Measurements from ENCODE around the gene DMRT1.

Gene DMRT1

DNA sequence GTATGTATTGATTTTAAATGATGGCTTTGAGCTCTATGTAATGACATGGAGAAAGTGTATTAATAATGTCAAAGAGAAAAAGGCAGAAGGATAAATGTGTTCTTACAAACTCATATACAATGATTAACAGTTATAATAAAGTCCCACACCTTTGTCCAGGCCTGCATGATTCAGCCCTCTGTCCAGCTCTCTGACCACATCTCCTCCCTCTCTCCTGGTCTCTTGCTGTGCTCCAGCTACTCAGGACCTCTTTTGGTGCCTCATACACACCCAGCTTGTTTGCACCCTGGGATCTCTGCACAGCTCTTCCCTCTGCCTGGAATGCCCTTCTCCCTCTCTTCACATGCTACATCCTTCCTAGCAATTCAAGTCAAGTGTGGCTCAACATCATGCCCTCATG is 37.5 kb upstream of the DMRT1 start:
- no peaks in the 10 kb centered on the region for H3K36me3 ChIP-seq (replicated peaks; ENCODE audit: insufficient read depth, low read length)
- no peak overlapping the region for H3K4me2 ChIP-seq (ENCODE audit: low read depth, low read length)
- no peaks in the 10 kb centered on the region for H3K9me2 ChIP-seq (replicated peaks; ENCODE audit: insufficient read depth, low read length)
- DNase-seq, result no peak
- no peak overlapping the region for H3K4me3 ChIP-seq (ENCODE audit: low read length)
- TF ChIP-seq CTCF (IDR thresholded peaks at IDR 0.05; ENCODE audit: low read length) (no peak), EZH2phosphoT487 (IDR thresholded peaks at IDR 0.05; ENCODE audit: low read length) (no peak), EZH2 (optimal IDR thresholded peaks at IDR 0.05; ENCODE audit: low read depth, low read length) (no peak)
- no peaks in the 10 kb centered on the region for H3F3A ChIP-seq (ENCODE audit: insufficient read depth, low read length)
- H3K9me3 ChIP-seq (replicated peaks; ENCODE audit: insufficient read depth, low read length), result no peaks in the 10 kb centered on the region
- H4K20me1 ChIP-seq (ENCODE audit: insufficient read depth, low read length), result no peaks in the 10 kb centered on the region
- no peak overlapping the region for H3K9ac ChIP-seq (ENCODE audit: low read length)
- H3K27me3 ChIP-seq (replicated peaks; ENCODE audit: insufficient read depth, low read length), result no peaks in the 10 kb centered on the region
- no peak overlapping the region for H3K27ac ChIP-seq (ENCODE audit: low read length)
- no peaks in the 10 kb centered on the region for H3K4me1 ChIP-seq (ENCODE audit: low read length)
- no peak overlapping the region for H2AFZ ChIP-seq (ENCODE audit: low read length)
- H3K79me2 ChIP-seq (ENCODE audit: low read length), result no peaks in the 10 kb centered on the region

DNA sequence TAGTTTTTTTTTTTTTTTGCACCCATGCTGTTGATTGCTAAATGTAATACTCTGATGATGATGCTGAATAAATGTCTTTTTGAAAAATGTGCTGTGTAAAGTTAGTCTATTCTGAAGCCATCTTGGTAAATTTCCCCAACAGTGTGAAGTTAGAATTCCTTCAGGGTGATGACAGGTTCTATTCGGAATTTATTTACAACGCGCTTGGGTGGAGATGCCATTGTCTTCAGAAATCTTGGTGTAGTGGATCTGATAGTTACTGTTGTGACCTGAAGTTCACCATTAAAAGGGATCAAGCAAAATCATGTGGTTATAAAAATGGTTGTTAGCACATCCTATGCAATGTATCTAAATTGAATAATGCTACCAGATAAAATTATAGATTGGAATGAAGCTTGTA is 36.3 kb upstream of the DMRT1 start:
- Histone ChIP-seq H3K79me2 (ENCODE audit: low read length) (no peaks in the 10 kb centered on the region), H3K9me2 (replicated peaks; ENCODE audit: insufficient read depth, low read length) (no peaks in the 10 kb centered on the region), H3F3A (ENCODE audit: insufficient read depth, low read length) (0 out of 2 replicates have a peak, but pooled peaks cover 3% of the 10 kb centered on the region), H3K27ac (ENCODE audit: low read length) (no peak overlapping the region), H3K4me2 (ENCODE audit: low read depth, low read length) (no peak overlapping the region), H3K36me3 (replicated peaks; ENCODE audit: insufficient read depth, low read length) (no peaks in the 10 kb centered on the region), H4K20me1 (ENCODE audit: insufficient read depth, low read length) (no peaks in the 10 kb centered on the region), H3K4me3 (ENCODE audit: low read length) (no peak overlapping the region), H3K4me1 (ENCODE audit: low read length) (no peaks in the 10 kb centered on the region), H3K27me3 (replicated peaks; ENCODE audit: insufficient read depth, low read length) (no peaks in the 10 kb centered on the region), H3K9ac (ENCODE audit: low read length) (no peak overlapping the region), H2AFZ (ENCODE audit: low read length) (no peak overlapping the region), H3K9me3 (replicated peaks; ENCODE audit: insufficient read depth, low read length) (no peaks in the 10 kb centered on the region)
- DNase-seq, result no peak
- no peak for TF ChIP-seq EZH2 (optimal IDR thresholded peaks at IDR 0.05; ENCODE audit: low read depth, low read length)
- no peak for TF ChIP-seq CTCF (IDR thresholded peaks at IDR 0.05; ENCODE audit: low read length)
- no peak for TF ChIP-seq EZH2phosphoT487 (IDR thresholded peaks at IDR 0.05; ENCODE audit: low read length)

GRCh38 chr9:806285-807156 is 35.0 kb upstream of the DMRT1 start:
- no peaks in the 10 kb centered on the region for H3K79me2 ChIP-seq (ENCODE audit: low read length)
- no peaks in the 10 kb centered on the region for H3K36me3 ChIP-seq (replicated peaks; ENCODE audit: insufficient read depth, low read length)
- no peaks in the 10 kb centered on the region for H4K20me1 ChIP-seq (ENCODE audit: insufficient read depth, low read length)
- H3K27ac ChIP-seq (ENCODE audit: low read length), result no peak overlapping the region
- H2AFZ ChIP-seq (ENCODE audit: low read length), result peak overlapping the region; percentile 55; the same call in 1 of the 2 replicates
- no peaks in the 10 kb centered on the region for H3K27me3 ChIP-seq (replicated peaks; ENCODE audit: insufficient read depth, low read length)
- no peaks in the 10 kb centered on the region for H3K4me1 ChIP-seq (ENCODE audit: low read length)
- peak; percentile 65 for DNase-seq
- H3K9ac ChIP-seq (ENCODE audit: low read length), result no peak overlapping the region
- H3K4me3 ChIP-seq (ENCODE audit: low read length), result peak overlapping the region; percentile 22; the same call in 1 of the 2 replicates
- TF ChIP-seq CTCF (IDR thresholded peaks at IDR 0.05; ENCODE audit: low read length) (peak; percentile 82), EZH2 (optimal IDR thresholded peaks at IDR 0.05; ENCODE audit: low read depth, low read length) (no peak)
- no peaks in the 10 kb centered on the region for H3K9me3 ChIP-seq (replicated peaks; ENCODE audit: insufficient read depth, low read length)
- no peaks in the 10 kb centered on the region for H3K9me2 ChIP-seq (replicated peaks; ENCODE audit: insufficient read depth, low read length)
- H3K4me2 ChIP-seq (ENCODE audit: low read depth, low read length), result peak overlapping the region; percentile 48
- H3F3A ChIP-seq (ENCODE audit: insufficient read depth, low read length), result 0 out of 2 replicates have a peak, but pooled peaks cover 4% of the 10 kb centered on the region

All from MM.1S (cell line).